ENCODE measurements around the gene CHFR.
"Not testable (repeated sequence)": the region's sequence is repeated elsewhere in the genome, so short reads cannot be mapped to it uniquely, and the experiment has no call there.

CHFR gene

DNA sequence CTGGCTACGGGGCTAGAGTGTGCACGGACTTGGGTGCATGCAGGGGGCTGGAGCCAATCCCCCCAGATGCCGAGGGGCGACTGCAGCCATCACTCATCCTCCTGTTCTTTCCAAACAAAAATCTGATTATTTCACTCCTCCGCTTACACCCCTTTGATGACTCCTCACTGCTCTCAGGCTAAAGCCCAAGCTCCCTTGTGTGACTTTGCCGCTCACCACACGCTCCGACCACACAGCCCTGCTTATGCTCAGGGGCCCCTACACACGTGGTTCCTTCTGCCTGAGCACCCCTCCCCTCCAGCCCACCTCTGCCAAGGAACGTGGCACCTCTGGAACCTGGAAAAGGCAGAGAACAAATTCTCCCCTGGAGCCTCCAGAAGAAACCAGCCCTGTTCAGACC, 13.7 kb downstream of the CHFR start:
- no peak for DNase-seq

DNA sequence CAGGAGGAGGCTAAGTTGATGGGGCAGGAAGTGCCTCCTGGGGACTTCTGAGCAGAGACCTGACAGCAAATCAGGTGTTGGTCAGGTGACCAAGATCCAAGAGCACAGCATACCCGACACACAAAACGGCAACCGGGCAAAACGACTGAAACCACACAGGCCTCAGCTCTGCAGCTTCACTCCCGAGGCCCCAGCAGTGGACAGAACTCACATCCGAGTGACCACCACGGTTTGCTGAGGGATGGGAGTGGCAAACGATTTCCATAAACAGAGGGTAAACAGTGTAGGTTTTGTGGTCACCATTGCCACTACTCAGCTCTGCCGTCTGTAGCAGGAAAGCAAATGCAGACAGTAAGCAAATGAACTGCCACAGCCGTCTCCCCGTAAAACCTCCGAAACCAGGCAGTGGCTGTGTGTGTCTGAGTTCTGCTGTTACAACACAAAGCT, 14.4 kb downstream of the CHFR start:
- DNase-seq, result no peak

DNA sequence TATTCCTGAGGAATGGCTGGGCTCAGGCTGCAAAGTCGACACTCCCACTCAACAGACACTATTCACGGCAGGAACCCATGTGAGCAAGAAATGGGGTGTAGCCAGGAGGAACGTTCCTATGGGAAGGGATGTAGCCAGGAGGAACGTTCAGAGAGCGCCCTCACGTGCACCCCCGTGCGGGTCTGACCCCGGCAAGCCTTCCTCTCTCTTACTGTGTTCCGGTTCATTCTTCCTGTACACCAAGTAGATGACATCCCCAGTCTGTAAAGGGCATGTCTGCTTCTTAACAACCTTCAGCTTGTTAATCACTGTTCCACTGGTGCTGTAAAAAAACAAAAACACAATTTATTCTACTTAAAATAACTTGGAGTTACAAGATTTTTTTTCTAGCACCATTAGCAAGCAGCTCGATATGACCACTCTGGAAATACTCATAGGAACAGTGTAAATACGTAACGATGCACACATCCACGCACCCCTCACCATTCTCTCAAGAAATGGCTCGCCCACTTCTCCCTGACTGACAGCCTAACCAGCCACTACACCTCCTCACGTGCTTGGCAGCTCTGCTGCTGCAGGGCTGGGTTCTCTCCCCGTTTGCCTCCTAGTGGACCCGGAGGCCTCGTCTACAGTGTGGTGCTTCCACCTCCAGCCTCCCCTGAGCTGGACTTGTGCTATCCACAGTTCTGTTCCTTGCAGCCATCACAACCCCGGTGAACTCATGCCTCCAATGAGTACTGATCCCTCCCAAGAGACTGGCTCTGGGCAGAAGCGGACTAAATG, 15.1 kb downstream of the CHFR start:
- DNase-seq, result no peak

DNA sequence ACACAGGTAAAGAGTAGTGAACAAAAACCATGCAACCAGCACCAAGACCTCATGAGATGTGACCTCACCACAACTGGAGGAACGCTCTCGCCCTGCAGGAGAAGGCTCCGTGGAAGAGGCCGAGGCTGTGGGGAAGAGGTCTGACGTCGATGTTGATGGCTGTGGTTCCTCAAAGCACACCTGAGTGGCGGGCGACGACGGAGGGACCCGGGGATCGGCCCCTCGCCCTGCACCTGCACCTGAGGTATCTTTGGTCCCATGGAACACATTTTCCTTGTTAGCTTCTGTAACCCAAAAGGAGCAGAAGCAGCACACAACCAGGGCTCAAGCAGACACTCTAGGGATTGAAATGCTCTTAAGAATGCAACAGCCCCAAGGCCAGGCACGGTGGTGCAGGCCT, 17.9 kb downstream of the CHFR start:
- DNase-seq, result no peak

DNA sequence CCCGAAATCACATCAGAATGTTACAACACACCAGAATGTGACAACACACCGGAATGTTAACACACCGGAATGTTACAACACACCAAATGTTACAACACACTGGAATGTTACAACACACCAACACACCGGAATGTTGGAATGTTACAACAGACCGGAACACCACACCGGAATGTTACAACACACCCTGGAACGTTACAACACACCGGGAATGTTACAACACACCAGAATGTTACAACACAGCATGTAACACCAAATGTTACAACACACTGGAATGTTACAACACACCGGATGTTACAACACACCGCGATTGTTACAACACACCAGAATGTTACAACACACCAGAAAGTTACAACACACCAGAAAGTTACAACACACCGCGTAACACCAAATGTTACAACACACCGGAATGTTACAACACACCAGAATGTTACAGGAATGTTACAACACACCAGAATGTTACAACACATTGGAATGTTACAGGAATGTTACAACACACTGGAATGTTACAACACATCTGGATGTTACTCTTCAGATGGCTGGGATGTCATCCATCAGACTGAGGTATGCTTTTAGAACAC, 21.1 kb downstream of the CHFR start:
- peak; percentile 7 for DNase-seq

DNA sequence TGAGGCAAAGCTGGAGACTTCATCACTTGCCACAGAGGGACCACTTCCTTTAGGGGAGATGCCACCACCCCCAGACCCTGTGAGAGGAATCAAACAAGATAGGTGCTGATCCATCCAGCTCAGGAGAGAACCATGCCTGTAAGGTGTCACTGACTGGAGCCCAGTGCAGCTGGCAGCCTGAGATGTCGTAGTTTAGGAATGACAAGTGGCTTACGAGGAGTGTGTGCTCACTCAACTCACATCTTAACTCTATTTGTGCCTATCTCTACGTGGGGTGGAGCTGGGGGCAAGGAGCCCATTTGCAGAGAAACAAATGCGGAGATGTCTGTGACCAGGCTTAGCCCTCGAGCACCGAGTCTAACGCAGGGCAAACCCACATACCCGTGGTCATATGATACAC, 25.8 kb downstream of the CHFR start:
- DNase-seq, result no peak

DNA sequence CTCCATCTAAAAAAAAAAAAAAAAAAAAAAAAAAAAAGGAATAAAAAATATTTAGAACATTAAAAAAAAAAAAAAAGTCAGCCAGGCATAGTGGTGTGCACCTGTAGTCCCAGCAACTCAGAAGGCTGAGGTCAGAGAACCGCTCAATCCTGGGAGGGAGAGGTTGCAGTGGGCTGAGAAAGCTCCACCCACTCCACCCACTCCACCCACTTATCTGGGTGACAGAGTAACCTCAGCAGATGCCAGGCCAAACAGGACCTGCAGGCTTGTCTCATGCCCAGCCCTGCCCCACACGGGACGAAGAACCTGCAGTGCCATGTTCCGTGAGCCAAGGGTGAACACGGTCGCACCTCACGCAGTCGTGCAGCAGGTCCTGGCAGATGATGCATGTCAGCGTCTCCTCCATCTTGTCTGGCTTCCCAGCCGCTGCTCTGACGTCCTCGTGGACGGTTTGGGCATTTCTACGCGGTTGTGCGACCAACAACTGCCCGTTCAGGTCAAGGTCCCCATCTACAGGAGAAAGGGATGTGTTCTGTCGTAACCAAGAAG, 28.6 kb downstream of the CHFR start:
- no peak for DNase-seq

DNA sequence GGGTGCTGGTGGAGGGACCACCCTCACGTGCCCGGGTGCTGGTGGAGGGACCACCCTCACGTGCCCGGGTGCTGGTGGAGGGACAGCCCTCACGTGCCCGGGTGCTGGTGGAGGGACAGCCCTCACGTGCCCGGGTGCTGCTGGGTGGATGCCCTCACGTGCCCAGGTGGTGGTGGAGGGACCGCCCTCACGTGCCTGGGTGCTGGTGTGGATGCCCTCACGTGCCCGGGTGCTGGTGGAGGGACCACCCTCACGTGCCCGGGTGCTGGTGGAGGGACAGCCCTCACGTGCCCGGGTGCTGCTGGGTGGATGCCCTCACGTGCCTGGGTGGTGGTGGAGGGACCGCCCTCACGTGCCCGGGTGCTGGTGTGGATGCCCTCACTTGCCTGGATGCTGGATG, 30.4 kb downstream of the CHFR start:
- not testable (repeated sequence) for DNase-seq

DNA sequence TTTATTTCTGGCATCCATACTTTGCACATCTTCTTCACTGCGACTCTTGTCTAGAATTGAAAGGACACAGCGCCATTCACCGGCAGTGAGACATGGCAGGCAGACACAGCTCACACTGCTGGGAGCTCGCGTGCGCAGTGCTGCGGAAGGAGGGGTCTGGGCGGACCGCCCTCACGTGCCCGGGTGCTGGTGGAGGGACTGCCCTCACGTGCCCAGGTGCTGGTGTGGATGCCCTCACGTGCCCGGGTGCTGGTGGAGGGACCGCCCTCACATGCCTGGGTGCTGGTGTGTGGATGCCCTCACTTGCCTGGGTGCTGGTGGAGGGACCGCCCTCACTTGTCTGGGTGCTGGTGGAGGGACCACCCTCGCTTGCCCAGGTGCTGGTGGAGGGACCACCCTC, 30.8 kb downstream of the CHFR start:
- no peak for DNase-seq

DNA sequence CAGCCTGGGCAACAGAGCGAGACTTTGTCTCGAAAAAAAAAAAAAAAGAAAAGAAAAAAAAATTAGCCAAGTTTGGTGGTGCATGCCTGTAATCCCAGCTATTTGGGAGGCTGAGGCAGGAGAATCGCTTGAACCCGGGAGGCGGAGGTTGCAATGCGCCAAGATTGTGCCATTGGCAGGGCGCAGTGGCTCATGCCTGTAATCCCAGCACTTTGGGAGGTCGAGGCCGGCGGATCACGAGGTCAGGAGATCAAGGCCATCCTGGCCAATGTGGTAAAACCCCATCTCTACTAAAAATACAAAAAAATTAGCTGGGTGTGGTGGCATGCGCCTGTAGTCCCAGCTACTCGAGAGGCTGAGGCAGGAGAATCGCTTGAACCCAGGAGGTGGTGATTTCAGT, 32.2 kb downstream of the CHFR start:
- DNase-seq, result not testable (repeated sequence)

DNA sequence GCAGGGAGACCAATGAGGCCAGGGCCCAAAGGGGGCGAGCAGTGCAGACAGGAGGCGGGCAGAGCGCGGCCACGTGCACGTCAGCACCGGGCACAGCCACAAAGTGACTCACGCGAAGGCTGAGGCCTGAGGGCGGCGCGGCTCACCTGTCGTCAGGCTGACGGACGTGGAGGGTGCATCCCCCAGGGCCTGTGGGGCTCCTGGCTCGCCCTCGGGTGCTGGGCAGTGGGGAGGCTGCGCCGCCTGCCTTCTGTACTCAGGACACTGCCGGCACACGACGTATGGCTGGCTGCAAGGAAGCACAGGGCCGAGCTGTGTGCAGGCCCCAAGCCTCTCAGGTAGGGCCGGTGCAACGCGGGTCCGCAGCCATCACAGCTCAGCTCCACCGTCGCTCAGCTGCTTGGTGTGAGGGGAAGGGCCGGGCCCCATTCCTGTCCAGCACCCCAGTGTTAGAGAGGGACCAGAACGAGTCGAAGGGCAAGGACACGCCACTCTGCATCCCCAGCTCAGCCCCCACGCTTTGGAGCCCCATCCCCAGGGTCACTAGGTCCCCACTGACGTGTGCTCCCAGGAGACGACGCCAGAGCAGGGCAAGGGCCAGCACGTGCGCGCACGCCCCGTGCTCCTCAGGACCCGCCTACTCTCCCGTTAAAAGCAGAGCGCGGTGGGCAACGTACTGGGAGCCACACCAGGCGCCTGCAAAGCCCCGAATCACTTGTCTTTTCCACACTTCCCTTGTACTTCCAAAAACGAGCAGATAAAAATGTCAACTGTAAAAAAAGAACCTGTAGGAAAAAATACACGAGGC, 33.9 kb downstream of the CHFR start:
- DNase-seq, result no peak

DNA sequence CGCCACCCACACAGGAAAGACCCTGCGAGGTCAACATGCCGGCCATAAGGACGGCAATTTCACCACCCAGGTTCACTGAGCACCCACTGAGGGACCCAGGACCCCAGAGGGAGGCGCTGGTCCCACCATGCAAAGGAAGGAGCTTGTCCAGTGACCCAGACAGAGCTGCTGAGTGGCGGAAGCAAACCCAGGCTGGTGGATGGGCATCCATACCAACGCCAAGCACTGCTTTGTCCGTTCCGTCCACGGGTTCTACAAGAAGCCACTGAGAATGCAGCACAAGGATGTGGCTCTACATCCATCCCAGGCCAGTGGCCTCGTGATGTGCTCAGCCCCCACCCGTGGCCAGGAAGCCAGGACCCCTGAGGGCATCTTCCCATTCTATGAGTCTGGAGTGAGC, 34.9 kb downstream of the CHFR start:
- DNase-seq, result no peak

DNA sequence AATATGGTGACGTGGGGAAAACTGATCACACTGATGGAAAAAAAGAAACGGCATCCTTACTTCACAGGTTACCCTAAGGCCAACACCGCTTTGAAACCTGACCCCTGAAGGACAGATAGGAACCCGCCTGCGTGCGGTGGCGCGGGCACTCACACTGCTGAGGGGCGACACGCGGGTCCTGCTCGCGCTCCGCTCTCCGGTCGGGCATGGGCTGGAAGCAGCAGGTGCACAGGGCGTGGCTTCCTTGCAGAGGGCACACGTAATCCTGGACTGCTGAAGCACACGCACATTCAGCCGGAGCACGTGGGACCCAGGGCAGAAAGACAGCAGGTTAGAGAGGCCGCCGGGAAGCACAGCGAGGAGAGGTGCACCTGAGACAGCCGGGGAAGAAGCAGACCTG, 35.9 kb downstream of the CHFR start:
- no peak for DNase-seq

DNA sequence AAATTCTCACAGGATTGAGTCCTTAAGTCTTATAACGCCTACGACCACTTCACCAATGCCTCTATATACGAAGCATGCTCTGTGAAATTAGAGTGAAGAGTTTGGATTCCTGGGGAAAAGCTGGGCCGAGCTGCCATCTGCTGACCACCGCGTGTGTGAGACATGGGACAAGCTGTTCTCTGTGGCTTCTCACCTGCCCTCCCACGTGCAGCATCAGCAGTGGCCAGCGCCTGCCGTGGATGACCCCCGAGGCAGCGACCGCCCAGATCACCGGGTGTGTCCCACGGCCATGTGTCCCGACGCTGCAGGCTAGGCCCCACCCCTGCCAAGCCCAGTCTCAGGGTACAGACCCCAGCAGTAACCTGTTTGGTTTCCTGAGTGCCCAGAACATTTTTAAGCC, 37.1 kb downstream of the CHFR start:
- DNase-seq, result no peak

DNA sequence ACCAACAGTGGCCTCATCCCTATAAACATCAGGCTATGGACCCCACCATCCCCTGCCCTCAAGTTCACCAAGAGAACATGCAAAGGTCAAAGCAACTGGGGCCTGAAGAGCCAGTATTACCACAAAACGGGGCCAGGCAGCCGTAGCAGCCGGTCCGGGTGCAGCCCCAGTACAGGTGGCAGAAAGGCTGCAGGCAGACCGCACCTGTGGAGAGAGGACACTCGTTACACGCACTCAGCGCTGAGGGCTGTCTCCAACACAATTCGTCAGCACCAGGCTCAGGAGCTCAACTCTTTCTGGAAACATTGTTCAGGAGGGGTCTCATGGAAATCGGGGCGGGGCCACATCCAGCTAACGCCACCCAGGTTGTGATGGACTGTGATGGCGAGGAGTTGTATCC, 38.9 kb downstream of the CHFR start:
- no peak for DNase-seq

DNA sequence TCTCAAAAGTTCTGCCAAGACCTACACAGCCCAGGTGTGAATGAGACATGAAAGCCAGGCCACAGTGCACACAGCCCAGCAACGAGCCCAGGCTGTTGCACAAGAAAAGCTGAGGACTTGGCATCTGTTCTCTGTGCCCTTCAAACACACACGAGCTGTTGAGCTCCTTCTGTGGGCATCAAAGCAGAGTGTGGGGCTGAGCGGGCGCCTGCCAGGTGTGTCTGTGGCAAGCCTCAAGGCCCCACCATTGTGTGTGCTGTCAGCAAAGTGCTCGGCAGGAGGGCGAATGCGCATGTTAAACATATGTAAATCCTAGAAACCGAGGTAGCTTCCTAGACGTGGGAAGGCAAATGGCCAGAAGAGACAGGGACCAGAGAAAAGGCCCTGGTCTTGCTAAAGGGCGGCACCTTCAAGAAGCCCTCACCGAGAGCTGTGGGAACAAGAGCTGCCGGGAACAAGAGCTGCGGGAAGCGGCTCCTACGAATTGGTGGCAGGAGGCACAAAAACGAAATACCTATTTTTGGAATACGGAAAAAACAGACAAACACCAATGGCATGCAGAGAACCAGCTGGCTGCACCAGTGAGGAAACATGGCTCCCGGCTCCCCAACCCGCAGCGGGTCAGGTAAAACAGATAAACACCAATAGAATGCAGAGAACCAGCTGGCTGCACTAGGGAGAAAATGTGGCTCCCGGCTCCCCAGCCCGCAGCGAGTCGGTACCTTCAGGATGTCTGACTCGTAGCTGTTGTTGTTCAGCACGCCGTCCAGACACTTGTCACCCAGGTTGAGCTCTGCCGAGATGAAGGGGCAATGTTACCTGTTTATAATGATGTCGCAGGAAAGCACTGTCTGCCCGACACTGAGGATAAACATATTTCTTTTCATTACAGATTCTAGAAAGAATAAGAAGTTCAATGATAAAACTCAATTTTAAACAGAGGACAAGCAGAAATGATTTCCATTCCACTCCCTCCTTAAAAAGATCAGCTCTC, 39.7 kb downstream of the CHFR start:
- DNase-seq, result no peak

DNA sequence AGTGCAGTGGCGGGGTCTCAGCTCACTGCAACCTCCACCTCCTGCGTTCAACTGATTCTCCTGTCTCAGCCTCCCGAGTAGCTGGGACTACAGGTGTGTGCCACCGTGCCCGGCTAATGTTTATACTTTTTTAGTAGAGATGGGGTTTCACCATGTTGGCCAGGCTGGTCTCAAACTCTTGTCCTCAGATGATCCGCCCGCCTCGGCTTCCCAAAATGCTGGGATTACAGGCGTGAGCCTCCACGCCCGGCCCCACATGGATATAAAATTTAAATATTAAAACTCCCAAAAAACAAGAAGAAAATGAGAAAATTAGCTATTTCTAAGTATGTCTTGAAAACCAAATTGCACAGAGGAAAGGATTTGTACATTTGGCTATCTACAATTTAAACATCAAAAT, 42.7 kb downstream of the CHFR start:
- not testable (repeated sequence) for DNase-seq

DNA sequence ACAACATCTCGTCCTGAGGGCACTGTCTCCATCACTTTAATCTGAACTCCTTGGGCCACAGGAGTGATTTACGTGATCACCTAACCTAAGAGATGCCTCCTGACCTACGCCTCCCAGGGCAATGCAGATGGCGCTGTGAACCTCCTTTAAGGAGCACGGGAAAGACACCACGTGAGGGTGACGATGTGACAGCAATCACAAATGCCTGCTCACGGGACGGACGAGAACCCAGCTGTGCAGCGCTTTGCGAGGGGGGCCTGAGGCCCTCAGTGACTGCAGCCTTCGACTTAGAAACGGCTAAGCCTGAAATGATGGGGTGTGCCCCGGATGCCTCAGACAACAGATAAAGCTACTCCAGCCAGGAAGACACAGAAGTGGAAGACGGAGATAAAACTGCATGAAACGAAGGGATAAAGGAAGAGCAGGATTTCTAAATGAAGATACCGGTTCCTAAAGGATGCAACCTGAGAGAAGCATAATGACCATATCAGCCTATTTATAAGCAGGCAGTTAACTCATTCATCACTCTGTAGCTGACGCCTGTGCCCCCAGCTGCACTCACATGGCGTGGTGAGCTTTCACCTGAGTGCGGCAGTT, 44.9 kb downstream of the CHFR start:
- DNase-seq, result no peak

DNA sequence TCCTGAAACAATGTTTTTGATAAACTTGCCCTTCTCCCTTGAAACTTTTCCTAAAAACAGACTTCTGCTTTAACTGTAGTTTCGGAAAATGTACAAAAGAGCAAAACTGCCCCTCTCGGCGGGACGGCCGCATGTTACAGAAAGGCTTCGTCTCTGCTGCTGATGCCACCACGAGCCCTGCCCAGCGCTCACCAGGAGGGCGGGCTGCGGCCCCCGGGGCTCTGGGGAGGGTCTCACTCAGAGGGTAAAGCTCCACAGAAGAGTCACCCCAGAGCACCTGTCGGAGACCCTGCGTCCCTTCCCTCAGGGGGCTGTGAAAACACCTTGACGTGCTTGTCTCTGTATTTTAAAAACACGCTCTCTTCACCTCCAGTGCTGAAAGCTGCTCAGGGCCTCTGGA, 46.3 kb downstream of the CHFR start:
- no peak for DNase-seq

DNA sequence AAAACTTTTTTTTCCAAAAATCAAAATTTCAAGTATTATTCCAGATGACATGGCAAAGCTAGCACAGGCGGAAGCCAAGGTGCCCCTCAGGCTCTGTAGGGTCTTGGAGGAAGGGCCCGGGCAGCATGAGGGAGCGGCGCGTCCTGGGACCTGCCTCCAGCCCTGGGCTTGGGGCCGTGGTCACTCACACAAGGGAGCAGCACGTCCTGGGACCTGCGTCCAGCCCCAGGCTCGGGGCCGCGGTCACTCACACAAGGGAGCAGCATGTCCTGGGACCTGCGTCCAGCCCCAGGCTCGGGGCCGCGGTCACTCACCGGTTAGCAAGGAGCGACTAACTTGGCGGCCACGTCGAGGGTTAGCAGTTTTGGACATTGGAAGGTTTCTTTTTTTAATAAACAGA, 46.9 kb downstream of the CHFR start:
- DNase-seq, result no peak

DNA sequence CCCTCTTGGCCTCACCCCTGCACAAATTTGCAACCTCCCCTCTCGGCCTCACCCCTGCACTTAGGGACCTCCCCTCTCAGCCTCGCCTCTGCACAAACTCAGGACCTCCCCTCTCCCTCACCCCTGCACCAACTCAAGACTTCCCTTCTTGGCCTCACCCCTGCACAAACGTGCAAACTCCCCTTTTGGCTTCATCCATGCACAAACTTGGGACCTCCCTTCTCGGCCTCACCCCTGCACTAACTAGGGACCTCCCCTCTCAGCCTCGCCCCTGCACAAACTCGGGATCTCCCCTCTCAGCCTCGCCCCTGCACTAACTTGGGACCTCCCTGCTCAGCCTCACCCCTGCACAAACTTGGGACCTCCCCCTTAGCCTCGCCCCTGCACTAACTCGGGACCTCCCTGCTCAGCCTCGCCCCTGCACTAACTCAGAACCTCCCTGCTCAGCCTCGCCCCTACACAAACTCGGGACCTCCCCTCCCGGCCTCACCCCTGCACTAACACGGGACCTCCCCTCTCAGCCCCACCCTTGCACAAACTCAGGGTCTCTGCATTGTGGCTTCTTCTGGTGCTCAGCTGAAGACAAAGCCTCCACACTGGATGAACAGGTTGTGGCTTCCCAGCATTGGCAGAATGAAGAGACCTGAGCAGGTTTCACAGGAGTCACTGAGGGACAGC, 47.7 kb downstream of the CHFR start:
- DNase-seq, result no peak
